HG03025 (cell line): ENCODE results near the gene CDH3.

ENCODE experiments used
- ATAC-seq: cut with Tn5 transposase; IDR thresholded peaks from one replicate; pipeline ENCODE4 v1.9.1; 2021; ENCODE audit warnings: mild to moderate bottlenecking, moderate library complexity; ENCODE audit not compliant: unreplicated experiment, low FRiP score

The CDH3 gene

GRCh38 chr16:68646953-68647659 lies 2.0 kb downstream of the CDH3 start:
- ATAC-seq = no peak

GRCh38 chr16:68651136-68651535 lies 6.0 kb downstream of the CDH3 start:
- ATAC-seq = no peak

GRCh38 chr16:68652659-68653058 lies 7.5 kb downstream of the CDH3 start:
- ATAC-seq = no peak

- no peak for ATAC-seq
Observed at GRCh38 chr16:68655806-68656205, 10.7 kb downstream of the CDH3 start.

- no peak for ATAC-seq
Observed at GRCh38 chr16:68656751-68657150, 11.6 kb downstream of the CDH3 start.

GRCh38 chr16:68658341-68658973 lies 13.3 kb downstream of the CDH3 start:
- no peak for ATAC-seq

- ATAC-seq = no peak
Observed at GRCh38 chr16:68658974-68659360, 13.9 kb downstream of the CDH3 start.

GRCh38 chr16:68659412-68660358 lies 14.6 kb downstream of the CDH3 start:
- ATAC-seq = no peak

- no peak for ATAC-seq
Observed at GRCh38 chr16:68660359-68660795, 15.3 kb downstream of the CDH3 start.

GRCh38 chr16:68662035-68662434 lies 16.9 kb downstream of the CDH3 start:
- ATAC-seq = no peak

GRCh38 chr16:68664297-68664696 lies 19.2 kb downstream of the CDH3 start:
- no peak for ATAC-seq

- ATAC-seq = no peak
Observed at GRCh38 chr16:68665501-68665900, 20.4 kb downstream of the CDH3 start.

- ATAC-seq = no peak
Observed at GRCh38 chr16:68668266-68668665, 23.2 kb downstream of the CDH3 start.

- ATAC-seq = no peak
Observed at GRCh38 chr16:68676113-68676860, 31.2 kb downstream of the CDH3 start.

GRCh38 chr16:68681038-68681437 lies 35.9 kb downstream of the CDH3 start:
- no peak for ATAC-seq

- ATAC-seq = no peak
Observed at GRCh38 chr16:68685685-68686478, 40.8 kb downstream of the CDH3 start.

GRCh38 chr16:68686905-68687304 lies 41.8 kb downstream of the CDH3 start:
- no peak for ATAC-seq

- ATAC-seq = no peak
Observed at GRCh38 chr16:68689921-68690320, 44.8 kb downstream of the CDH3 start.

- ATAC-seq = no peak
Observed at GRCh38 chr16:68695575-68695974, 50.5 kb downstream of the CDH3 start.

GRCh38 chr16:68696514-68696913 lies 51.4 kb downstream of the CDH3 start:
- ATAC-seq = no peak
